GM10248 (cell line): ENCODE data around the gene TBCEL.
"Not testable (repeated sequence)": the region's sequence is repeated elsewhere in the genome, so short reads cannot be mapped to it uniquely, and the experiment has no call there.

Experiments used
- CTCF ChIA-PET: fragments of 300-600 bp; sonication (Branson Sonifier 250); formaldehyde crosslinking; extraction: SDS; loops from one replicate; lab custom pipeline; 2021; ENCODE audit warnings: antibody characterized with exemption; lab: Yijun Ruan, JAX
- POLR2A ChIA-PET: fragments of 350-650 bp; sonication (Branson Sonifier 250); formaldehyde crosslinking; extraction: SDS; loops from one replicate; lab custom pipeline; 2020; ENCODE audit warnings: antibody characterized with exemption; lab: Yijun Ruan, JAX
- DNase-seq: peaks from one replicate; pipeline ENCODE4 v3.0.0; 2012; ENCODE audit errors: extremely low spot score
- TF ChIP-seq, protein P1 (sequence below): IDR thresholded peaks from 2 replicates; pipeline ENCODE4 v1.5.1; 2012; ENCODE audit warnings: mild to moderate bottlenecking, low read depth; ENCODE audit errors: extremely low read depth, missing control alignments, control extremely low read depth

Gene TBCEL

GRCh38 chr11:121024989-121025388 lies 1.1 kb downstream of the TBCEL start:
- peak; percentile 9 for DNase-seq
- POLR2A ChIA-PET = no interaction called here
- CTCF ChIA-PET = interaction anchor here (0.8 to 2.2 kb wide), 6 partner anchors 9 to 95 kb away, joined by 3 to 7 read pairs (median 5); no protein-coding TSS in a partner anchor

DNA sequence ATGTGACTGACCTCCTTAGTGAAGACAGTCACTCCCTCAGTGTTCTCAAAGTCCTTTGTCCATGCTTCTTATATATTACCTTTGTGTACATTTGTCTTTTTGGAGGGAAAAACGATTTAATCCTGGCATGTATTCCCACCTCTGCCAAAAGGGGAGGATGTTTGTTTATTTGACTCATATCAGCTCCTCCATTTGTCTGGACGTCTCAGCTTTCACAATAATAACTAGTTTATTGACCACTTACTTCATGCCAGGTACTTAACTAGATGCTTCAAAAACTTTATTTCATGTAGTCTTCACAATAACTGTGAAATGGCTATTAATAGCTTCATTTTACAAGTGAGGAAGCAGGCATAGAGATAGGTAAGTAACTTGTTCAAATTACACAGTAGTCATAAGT lies 5.3 kb downstream of the TBCEL start:
- TF ChIP-seq, protein P1, sequence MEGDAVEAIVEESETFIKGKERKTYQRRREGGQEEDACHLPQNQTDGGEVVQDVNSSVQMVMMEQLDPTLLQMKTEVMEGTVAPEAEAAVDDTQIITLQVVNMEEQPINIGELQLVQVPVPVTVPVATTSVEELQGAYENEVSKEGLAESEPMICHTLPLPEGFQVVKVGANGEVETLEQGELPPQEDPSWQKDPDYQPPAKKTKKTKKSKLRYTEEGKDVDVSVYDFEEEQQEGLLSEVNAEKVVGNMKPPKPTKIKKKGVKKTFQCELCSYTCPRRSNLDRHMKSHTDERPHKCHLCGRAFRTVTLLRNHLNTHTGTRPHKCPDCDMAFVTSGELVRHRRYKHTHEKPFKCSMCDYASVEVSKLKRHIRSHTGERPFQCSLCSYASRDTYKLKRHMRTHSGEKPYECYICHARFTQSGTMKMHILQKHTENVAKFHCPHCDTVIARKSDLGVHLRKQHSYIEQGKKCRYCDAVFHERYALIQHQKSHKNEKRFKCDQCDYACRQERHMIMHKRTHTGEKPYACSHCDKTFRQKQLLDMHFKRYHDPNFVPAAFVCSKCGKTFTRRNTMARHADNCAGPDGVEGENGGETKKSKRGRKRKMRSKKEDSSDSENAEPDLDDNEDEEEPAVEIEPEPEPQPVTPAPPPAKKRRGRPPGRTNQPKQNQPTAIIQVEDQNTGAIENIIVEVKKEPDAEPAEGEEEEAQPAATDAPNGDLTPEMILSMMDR = no peak
- ChIA-PET CTCF (interaction anchor here (1.0 kb wide), 1 partner anchor 10 kb away, joined by 4 read pairs; no protein-coding TSS in a partner anchor), POLR2A (no interaction called here)
- no peak for DNase-seq

More at GRCh38 chr11:121024989-121025388, 1.1 kb downstream of the TBCEL start:
- TF ChIP-seq, protein P1 = no peak

- POLR2A ChIA-PET = no interaction called here
- CTCF ChIA-PET = interaction anchor here (1.0 kb wide), 1 partner anchor 9 kb away, joined by 4 read pairs; no protein-coding TSS in a partner anchor
- TF ChIP-seq, protein P1 = no peak
- no peak for DNase-seq
Observed at GRCh38 chr11:121029813-121030445, 6.0 kb downstream of the TBCEL start.

GRCh38 chr11:121031167-121031566 lies 7.3 kb downstream of the TBCEL start:
- CTCF ChIA-PET = no interaction called here
- DNase-seq = no peak
- TF ChIP-seq, protein P1 = no peak
- POLR2A ChIA-PET = no interaction called here

GRCh38 chr11:121031648-121032047 lies 7.7 kb downstream of the TBCEL start:
- DNase-seq, CTCF ChIA-PET, POLR2A ChIA-PET: not testable (repeated sequence)

GRCh38 chr11:121032546-121032945 lies 8.6 kb downstream of the TBCEL start:
- TF ChIP-seq, protein P1 = peak; percentile 18
- DNase-seq = no peak
- POLR2A ChIA-PET = no interaction called here
- CTCF ChIA-PET = no interaction called here

DNA sequence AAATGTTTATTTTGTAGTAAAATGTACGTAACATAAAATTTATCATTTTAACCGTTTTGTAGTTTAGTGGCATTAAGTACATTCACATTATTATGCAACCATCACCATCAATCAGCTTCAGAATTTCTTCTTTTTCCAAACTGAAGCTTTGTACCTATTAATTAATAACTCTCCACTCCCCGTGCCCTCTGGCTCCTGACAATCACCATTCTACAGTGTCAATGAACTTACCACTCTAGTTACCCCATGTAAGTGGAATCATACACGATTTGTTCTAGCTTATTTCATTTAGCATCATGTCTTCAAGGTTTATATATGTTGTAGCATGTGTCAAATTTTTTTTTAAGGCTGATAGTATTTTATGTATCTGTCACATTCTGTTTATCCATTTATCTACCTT lies 9.7 kb downstream of the TBCEL start:
- POLR2A ChIA-PET = no interaction called here
- no peak for DNase-seq
- TF ChIP-seq, protein P1 = no peak
- CTCF ChIA-PET = interaction anchor here (1.7 kb wide), 1 partner anchor 9 kb away, joined by 7 read pairs; the partner anchor contains the start of gene TBCEL
